Eye (tissue), 1 donor: ENCODE results near the gene FKBP1B.
"Not testable (repeated sequence)": the region's sequence is repeated elsewhere in the genome, so short reads cannot be mapped to it uniquely, and the experiment has no call there.

Experiments
- DNase-seq: peaks from one replicate; pipeline ENCODE4 v3.0.0-alpha.2; 2015

The FKBP1B gene

DNA sequence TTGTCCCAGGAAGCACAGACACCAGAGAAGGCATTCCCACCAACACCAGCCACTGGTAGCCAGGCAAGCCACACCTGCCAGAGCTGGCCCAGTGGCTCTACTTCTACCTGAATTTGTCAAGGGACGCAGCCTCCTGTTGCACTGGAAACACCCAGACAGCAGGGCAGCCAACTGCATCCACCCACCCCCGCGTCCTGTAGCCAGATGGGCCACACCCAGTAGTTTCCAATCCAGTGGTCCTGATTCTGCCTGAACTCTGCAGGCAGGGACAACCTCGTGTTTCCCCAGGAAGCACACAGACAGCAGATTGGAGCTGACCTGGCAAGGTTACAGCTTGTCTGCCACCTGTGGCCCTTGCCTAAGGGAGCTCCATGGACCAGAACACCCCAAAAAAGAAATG lies 55.4 kb downstream of the FKBP1B start:
- DNase-seq: no peak

DNA sequence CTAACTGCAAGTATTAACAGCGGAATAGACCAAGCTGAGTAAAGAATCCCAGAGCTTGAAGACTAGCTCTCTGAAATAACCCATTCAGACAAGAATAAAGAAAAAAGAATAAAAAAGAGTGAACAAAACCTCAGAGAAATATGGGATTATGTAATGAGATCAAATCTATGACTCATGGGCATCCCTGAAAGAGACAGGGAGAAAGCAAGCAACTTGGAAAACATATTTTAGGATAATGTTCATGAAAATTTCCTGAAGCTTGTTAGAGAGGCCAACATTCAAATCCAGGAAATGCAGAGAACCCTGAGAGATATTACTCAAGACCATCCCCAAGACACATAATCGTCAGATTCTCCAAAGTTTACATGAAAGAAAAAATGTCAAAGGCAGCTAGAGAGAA lies 56.3 kb downstream of the FKBP1B start:
- DNase-seq: no peak

DNA sequence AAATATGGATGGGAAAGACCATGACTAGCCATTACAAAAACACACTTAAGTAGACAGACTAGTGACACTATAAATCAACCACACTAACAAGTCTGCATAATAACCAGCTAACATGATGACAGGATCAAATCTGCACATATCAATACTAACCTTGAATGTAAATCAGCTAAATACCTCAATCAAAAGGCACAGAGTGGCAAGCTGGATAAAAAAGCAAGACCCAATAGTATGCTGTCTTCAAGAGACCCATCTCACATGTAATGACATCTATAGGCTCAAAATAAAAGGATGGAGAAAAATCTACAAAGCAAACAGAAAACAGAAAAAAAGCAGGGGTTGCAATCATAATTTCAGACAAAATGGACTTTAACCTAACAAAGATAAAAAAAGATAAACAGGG lies 57.2 kb downstream of the FKBP1B start:
- no peak for DNase-seq

DNA sequence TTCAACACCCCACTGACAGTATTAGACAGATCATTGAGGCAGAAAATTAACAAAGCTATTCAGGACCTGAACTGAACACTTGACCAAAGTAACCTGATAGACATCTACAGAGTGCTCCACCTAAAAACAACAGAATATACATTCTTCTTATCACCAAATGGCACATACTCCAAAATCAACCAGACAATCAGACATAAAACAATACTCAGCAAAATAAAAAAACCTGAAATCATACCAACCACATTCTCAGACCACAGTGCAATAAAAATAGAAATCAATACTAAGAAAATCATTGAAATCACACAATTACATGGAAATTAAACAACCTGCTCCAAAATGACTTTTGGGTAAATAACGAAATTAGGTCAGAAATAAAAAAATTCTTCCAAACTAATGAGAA lies 57.8 kb downstream of the FKBP1B start:
- DNase-seq: no peak

DNA sequence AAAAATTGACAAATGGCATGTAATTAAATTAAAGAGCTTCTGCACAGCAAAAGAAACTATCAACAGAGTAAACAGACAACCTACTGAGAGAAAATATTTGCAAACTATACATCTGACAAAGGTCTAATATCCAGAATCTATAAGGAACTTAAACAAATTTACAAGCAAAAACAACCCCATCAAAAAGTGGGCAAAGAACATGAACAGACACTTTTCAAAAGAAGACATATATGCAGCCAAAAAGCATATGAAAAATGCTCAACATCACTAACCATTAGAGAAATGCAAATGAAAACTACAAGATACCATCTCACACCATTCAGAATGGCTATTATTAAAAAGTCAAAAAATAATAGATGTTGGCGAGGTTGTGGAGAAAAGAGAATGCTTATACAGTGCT lies 59.9 kb downstream of the FKBP1B start:
- DNase-seq: not testable (repeated sequence)

DNA sequence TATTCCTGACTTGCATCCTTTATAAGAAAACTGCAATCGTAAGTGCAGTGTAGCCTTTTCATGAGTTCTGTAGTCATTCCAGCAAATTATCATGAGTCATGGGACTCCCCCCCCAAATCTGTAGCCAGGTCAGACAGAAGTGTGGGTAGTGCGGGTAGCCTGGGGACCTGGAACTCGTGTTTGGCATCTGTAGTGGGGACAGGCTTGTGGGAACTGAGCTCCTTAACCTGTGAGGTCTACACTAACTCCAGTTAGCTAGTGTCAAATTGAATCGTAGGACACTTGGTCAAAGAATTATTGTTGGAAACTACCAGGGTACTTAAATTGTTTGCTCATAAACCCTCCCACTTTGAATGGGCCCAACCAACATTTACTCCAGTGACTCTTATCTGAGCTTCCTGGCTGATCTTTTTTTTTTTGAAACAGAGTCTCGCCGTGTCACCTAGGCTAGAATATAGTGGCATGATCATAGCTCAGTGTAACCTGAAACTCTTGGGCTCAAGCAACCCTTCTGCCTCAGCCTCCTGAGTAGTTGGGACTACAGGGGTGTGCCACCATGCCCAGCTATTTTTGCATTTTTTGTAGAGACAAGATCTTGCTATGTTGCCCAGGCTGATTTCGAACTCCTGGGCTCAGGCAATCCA lies 61.2 kb downstream of the FKBP1B start:
- DNase-seq: no peak

DNA sequence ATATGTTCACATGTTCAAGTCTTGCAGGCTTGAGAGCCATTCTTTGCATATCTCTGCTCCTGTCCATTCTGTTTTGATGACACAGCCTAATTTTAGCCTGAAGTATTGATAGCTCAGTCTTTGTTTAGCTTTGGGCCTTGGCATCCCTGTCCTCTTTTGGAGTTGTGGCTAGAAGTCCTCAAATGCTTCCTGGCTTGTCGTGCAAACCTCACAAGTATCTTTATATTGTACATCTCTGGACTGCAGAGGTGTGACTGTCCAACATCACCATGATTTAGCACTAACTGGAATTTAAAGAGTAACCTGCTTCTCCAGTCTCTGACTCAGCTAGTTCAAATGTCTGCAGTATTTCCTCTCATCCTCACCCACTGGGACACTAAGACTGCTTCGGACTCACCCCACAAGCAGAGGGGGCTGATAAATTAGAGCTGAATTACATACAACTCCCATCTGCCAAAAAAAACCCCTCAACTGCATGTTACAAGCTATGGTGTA lies 61.9 kb downstream of the FKBP1B start:
- no peak for DNase-seq
